GM20431 (cell line): ENCODE data around the gene VASP.

ENCODE experiments used
- in situ Hi-C: fragments of 300-500 bp; cut with MseI, MboI; formaldehyde crosslinking; loops from one replicate; pipeline ENCODE4 v1.15.0; 2020; ENCODE audit warnings: low sequenced_read_pairs; ENCODE audit not compliant: unreplicated experiment

VASP gene

GRCh38 chr19:45531349-45531748, 24.1 kb downstream of the VASP start:
- in situ Hi-C loops, result no loop called here

GRCh38 chr19:45539459-45539858, 32.2 kb downstream of the VASP start:
- in situ Hi-C loops, result no loop called here

GRCh38 chr19:45542234-45542668, 35.0 kb downstream of the VASP start:
- in situ Hi-C loops, result no loop called here

- in situ Hi-C loops, result no loop called here
Measured at GRCh38 chr19:45547211-45547770, 40.0 kb downstream of the VASP start.

GRCh38 chr19:45547965-45548609, 40.8 kb downstream of the VASP start:
- in situ Hi-C loops, result no loop called here

GRCh38 chr19:45553464-45553863, 46.2 kb downstream of the VASP start:
- in situ Hi-C loops, result no loop called here

- in situ Hi-C loops, result no loop called here
Measured at GRCh38 chr19:45554481-45554880, 47.2 kb downstream of the VASP start.

- in situ Hi-C loops, result no loop called here
Measured at GRCh38 chr19:45556835-45557234, 49.6 kb downstream of the VASP start.

GRCh38 chr19:45558399-45558878, 51.2 kb downstream of the VASP start:
- in situ Hi-C loops, result no loop called here

- in situ Hi-C loops, result no loop called here
Measured at GRCh38 chr19:45560038-45560437, 52.8 kb downstream of the VASP start.

GRCh38 chr19:45560686-45561085, 53.4 kb downstream of the VASP start:
- in situ Hi-C loops, result no loop called here

GRCh38 chr19:45564131-45564780, 57.0 kb downstream of the VASP start:
- in situ Hi-C loops, result no loop called here

- in situ Hi-C loops, result no loop called here
Measured at GRCh38 chr19:45567609-45568008, 60.3 kb downstream of the VASP start.

- in situ Hi-C loops, result no loop called here
Measured at GRCh38 chr19:45568732-45569131, 61.5 kb downstream of the VASP start.

- in situ Hi-C loops, result no loop called here
Measured at GRCh38 chr19:45569619-45570421, 62.5 kb downstream of the VASP start.

GRCh38 chr19:45571457-45572220, 64.4 kb downstream of the VASP start:
- in situ Hi-C loops, result no loop called here

- in situ Hi-C loops, result no loop called here
Measured at GRCh38 chr19:45574526-45574925, 67.2 kb downstream of the VASP start.

- in situ Hi-C loops, result no loop called here
Measured at GRCh38 chr19:45575216-45575615, 67.9 kb downstream of the VASP start.
